ENCODE results near the gene RMND1. TPM values are rescaled to one million over a fixed set of nuclear protein-coding genes. Genes with fewer than 3 reads are reported as not detected.

RMND1 gene
- total and polyA plus RNA-seq, 9 of the 15 experiments (the other 6 are each of a cell fraction or from before 2014, with no cell fraction given) = 26.9 to 47.8 (median 36.2) TPM

GRCh38 chr6:151390851-151391470, 61.0 kb downstream of the RMND1 start (continued):
- TF ChIP-seq ZNF280A (IDR thresholded peaks at IDR 0.05; ENCODE audit: low read depth, partially characterized antibody) = no peak
- no peak for TF ChIP-seq NCOA1 (IDR thresholded peaks at IDR 0.05; ENCODE audit: low read depth)
- TF ChIP-seq ZFPM2 (CRISPR knock-in tag; IDR thresholded peaks at IDR 0.05) = no peak
- no peak for TF ChIP-seq ZNF395 (CRISPR knock-in tag; IDR thresholded peaks at IDR 0.05)
- TF ChIP-seq ETV1 (tag; conservative IDR thresholded peaks at IDR 0.05; ENCODE audit: low read depth) = no peak; the same call in 1 of the 2 replicates
- TF ChIP-seq CREB3L1 (IDR thresholded peaks at IDR 0.05; ENCODE audit: borderline replicate concordance, low read depth) = 0 out of 2 replicates have a peak, but pooled peaks have one; percentile 20
- TF ChIP-seq SREBF1 (IDR thresholded peaks at IDR 0.05; ENCODE audit: borderline replicate concordance, low read depth, low read length) = no peak
- no peak for TF ChIP-seq HINFP (tag; conservative IDR thresholded peaks at IDR 0.05; ENCODE audit: low read depth)
- TF ChIP-seq TAF1 (IDR thresholded peaks at IDR 0.05; ENCODE audit: control insufficient read depth, extremely low read depth, insufficient read depth, low read length, severe bottlenecking) = peak; percentile 14
- no peak for TF ChIP-seq CLOCK (CRISPR knock-in tag; IDR thresholded peaks at IDR 0.05; ENCODE audit: borderline replicate concordance)
- TF ChIP-seq ZNF232 (CRISPR knock-in tag; IDR thresholded peaks at IDR 0.05) = no peak
- no peak for TF ChIP-seq SNIP1 (IDR thresholded peaks at IDR 0.05; ENCODE audit: low read depth)
- no peak for TF ChIP-seq FOXM1 (IDR thresholded peaks at IDR 0.05; ENCODE audit: low read depth)
- TF ChIP-seq FOXM1 (CRISPR knock-in tag; IDR thresholded peaks at IDR 0.05; ENCODE audit: low read depth) = no peak
- TF ChIP-seq ZNF124 (CRISPR knock-in tag; IDR thresholded peaks at IDR 0.05) = no peak
- no peak for TF ChIP-seq GATA2 (CRISPR knock-in tag; IDR thresholded peaks at IDR 0.05)
- no peak for TF ChIP-seq POLR3G (IDR thresholded peaks at IDR 0.05; ENCODE audit: extremely low read depth, insufficient read length, insufficient replicate concordance)
- TF ChIP-seq NR2C1 (IDR thresholded peaks at IDR 0.05) = no peak
- TF ChIP-seq NR2C1 (tag; IDR thresholded peaks at IDR 0.05) = no peak

All from K562 (cell line).